22Rv1 (cell line): ENCODE results near the gene CMSS1.
"Not testable (repeated sequence)": the region's sequence is repeated elsewhere in the genome, so short reads cannot be mapped to it uniquely, and the experiment has no call there.

Source experiments
- H3K27ac ChIP-seq: fragments of 450-650 bp; 2 replicates; pipeline ENCODE4 v1.5.1; 2017
- CTCF ChIP-seq: fragments of 450-650 bp; IDR thresholded peaks from 2 replicates; pipeline ENCODE4 v1.5.1; 2017; ENCODE audit warnings: mild to moderate bottlenecking
- ZFX ChIP-seq: fragments of 450-650 bp; IDR thresholded peaks from 2 replicates; pipeline ENCODE4 v1.6.1; 2017; ENCODE audit warnings: antibody characterized with exemption, borderline replicate concordance

Gene CMSS1

GRCh38 chr3:100090669-100091005 is 273.0 kb downstream of the CMSS1 start:
- no peak overlapping the region for H3K27ac ChIP-seq
- TF ChIP-seq CTCF, result no peak
- TF ChIP-seq ZFX, result no peak

- H3K27ac ChIP-seq, result no peak overlapping the region
- TF ChIP-seq CTCF, result no peak
- TF ChIP-seq ZFX, result no peak
These were observed 276.2 kb downstream of the CMSS1 start for GRCh38 chr3:100093831-100094230.

DNA sequence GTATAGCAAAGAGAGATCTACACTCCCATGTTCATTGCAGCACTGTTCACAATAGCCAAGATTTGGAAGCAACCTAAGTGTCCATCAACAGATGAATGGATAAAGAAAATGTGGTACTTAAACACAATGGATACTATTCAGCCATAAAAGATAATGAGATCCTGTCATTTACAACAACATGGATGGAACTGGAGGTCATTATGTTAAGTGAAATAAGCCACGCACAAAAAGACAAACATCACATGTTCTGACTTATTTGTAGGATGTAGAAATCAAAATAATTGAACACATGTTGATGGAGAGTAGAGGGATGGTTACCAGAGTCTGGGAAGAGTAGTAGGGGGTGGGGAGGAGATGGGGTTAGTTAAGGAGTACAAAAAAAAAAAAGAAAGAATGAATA is 278.6 kb downstream of the CMSS1 start:
- not testable (repeated sequence) for H3K27ac ChIP-seq

- TF ChIP-seq ZFX (no peak), CTCF (no peak)
- H3K27ac ChIP-seq, result no peak overlapping the region
These were observed 279.2 kb downstream of the CMSS1 start for GRCh38 chr3:100096866-100097265.

- TF ChIP-seq CTCF (no peak), ZFX (no peak)
- H3K27ac ChIP-seq, result no peak overlapping the region
These were observed 280.5 kb downstream of the CMSS1 start for GRCh38 chr3:100097919-100098783.

- TF ChIP-seq CTCF (no peak), ZFX (no peak)
- no peak overlapping the region for H3K27ac ChIP-seq
These were observed 281.1 kb downstream of the CMSS1 start for GRCh38 chr3:100098784-100099070.

DNA sequence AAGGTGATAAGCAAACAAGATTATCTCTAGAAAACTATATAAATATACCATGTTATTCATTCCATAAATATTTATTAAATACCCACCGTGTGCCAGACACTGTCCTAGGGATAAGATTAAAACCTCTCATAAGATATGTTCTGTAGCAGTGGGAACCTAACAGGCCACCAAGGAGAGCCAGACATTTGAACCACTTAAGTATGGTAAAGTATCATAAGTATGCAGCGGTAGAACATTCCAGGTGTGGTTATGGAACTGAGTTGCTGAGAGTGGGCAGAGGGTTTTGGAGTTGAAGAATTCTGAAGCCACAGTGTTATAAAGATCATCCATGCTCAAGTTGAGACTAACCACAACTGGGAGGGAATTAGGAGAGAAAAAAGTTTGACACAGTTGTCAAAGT is 282.0 kb downstream of the CMSS1 start:
- TF ChIP-seq CTCF (no peak), ZFX (no peak)
- H3K27ac ChIP-seq, result no peak overlapping the region

DNA sequence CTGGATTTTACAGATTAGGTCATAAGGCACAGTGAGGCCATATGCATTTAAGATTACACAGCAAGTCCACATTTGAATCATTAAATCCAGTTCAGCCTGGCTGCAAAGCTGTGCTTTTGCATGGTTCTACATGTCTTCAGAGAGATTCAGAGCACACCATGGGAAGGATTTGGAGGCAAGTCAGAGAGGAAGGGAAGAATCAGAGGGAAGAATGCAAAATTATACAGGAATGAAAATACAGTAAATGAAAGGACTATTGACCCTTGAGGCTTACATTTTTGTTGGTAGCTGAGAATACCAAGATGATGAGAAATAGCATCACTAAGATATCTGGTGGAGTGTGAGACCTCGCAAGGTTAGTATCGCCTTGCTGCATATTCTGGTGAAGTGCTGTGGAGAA is 282.8 kb downstream of the CMSS1 start:
- no peak for TF ChIP-seq ZFX
- TF ChIP-seq CTCF, result no peak
- no peak overlapping the region for H3K27ac ChIP-seq
